ENCODE data around the gene ABLIM3. TPM values are rescaled to one million over a fixed set of nuclear protein-coding genes. Genes with fewer than 3 reads are reported as not detected.

ABLIM3 gene
- polyA plus RNA-seq, 1 of the 3 experiments (the other 2 are of a cell fraction), result 5.9 TPM

GRCh38 chr5:149285153-149285552 is 143.9 kb downstream of the ABLIM3 start:
- 67% methylated on average over 1 of the region's 1 CpG for WGBS (ENCODE audit: low lambda C conversion rate)
- no peaks in the 10 kb centered on the region; a peak in 1 of 4 replicates for H3K4me1 ChIP-seq (ENCODE audit: control insufficient read depth in 1 of 2, insufficient read depth in 2 of 2, low read depth in 1 of 2, low read length in 1 of 2)

GRCh38 chr5:149288436-149288835 is 147.1 kb downstream of the ABLIM3 start:
- Histone ChIP-seq H2AFZ (ENCODE audit: low read depth) (no peak overlapping the region), H3K4me3 (ENCODE audit: low read depth in 2 of 2, low read length in 1 of 2) (no peak overlapping the region), H3K4me1 (ENCODE audit: control insufficient read depth in 1 of 2, insufficient read depth in 2 of 2, low read depth in 1 of 2, low read length in 1 of 2) (no peaks in the 10 kb centered on the region; a peak in 1 of 4 replicates), H3K79me2 (ENCODE audit: insufficient read depth) (no peaks in the 10 kb centered on the region), H3K9me2 (no peaks in the 10 kb centered on the region), H3F3A (replicated peaks; ENCODE audit: insufficient read depth) (peaks cover 2% of the 10 kb centered on the region), H3K27ac (ENCODE audit: low read depth in 2 of 2, low read length in 1 of 2) (no peak overlapping the region), H3K9ac (no peak overlapping the region), H3K9me3 (no peaks in the 10 kb centered on the region), H3K36me3 (replicated peaks in 1 of 2; ENCODE audit: control insufficient read depth in 1 of 2, insufficient read depth in 2 of 2, low read length in 1 of 2) (no peaks in the 10 kb centered on the region), H3K27me3 (ENCODE audit: insufficient read depth) (no peaks in the 10 kb centered on the region), H4K20me1 (ENCODE audit: insufficient read depth) (no peaks in the 10 kb centered on the region), H3K4me2 (no peak overlapping the region)
- 0 out of 2 replicates have a peak, but pooled peaks have one; percentile 10 for TF ChIP-seq GABPA (IDR thresholded peaks at IDR 0.05; ENCODE audit: low read depth)
- TF ChIP-seq, protein P1, sequence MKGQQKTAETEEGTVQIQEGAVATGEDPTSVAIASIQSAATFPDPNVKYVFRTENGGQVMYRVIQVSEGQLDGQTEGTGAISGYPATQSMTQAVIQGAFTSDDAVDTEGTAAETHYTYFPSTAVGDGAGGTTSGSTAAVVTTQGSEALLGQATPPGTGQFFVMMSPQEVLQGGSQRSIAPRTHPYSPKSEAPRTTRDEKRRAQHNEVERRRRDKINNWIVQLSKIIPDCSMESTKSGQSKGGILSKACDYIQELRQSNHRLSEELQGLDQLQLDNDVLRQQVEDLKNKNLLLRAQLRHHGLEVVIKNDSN (IDR thresholded peaks at IDR 0.05; ENCODE audit: borderline replicate concordance, low read depth), result no peak
- WGBS (ENCODE audit: low lambda C conversion rate), result 97% methylated on average over 8 of the region's 8 CpGs
- no peak for DNase-seq
- ChIA-PET CTCF (no interaction called here), POLR2A (no interaction called here)

More at GRCh38 chr5:149285153-149285552, 143.9 kb downstream of the ABLIM3 start:
- ChIA-PET CTCF (no interaction called here), POLR2A (no interaction called here)
- no peak overlapping the region for H3K4me3 ChIP-seq (ENCODE audit: low read depth in 2 of 2, low read length in 1 of 2)
- H3K36me3 ChIP-seq (replicated peaks in 1 of 2; ENCODE audit: control insufficient read depth in 1 of 2, insufficient read depth in 2 of 2, low read length in 1 of 2), result no peaks in the 10 kb centered on the region
- no peaks in the 10 kb centered on the region for H3K9me3 ChIP-seq
- peaks cover 5% of the 10 kb centered on the region for H3F3A ChIP-seq (replicated peaks; ENCODE audit: insufficient read depth)
- no peak for DNase-seq
- H2AFZ ChIP-seq (ENCODE audit: low read depth), result no peak overlapping the region
- no peak for TF ChIP-seq MXI1 (IDR thresholded peaks at IDR 0.05; ENCODE audit: low read depth, low read length)
- no peak for TF ChIP-seq IRF3 (IDR thresholded peaks at IDR 0.05; ENCODE audit: low read depth, low read length)
- no peak overlapping the region for H3K9ac ChIP-seq
- H3K27me3 ChIP-seq (ENCODE audit: insufficient read depth), result no peaks in the 10 kb centered on the region
- H3K4me2 ChIP-seq, result no peak overlapping the region
- H4K20me1 ChIP-seq (ENCODE audit: insufficient read depth), result no peaks in the 10 kb centered on the region
- H3K79me2 ChIP-seq (ENCODE audit: insufficient read depth), result no peaks in the 10 kb centered on the region
- H3K27ac ChIP-seq (ENCODE audit: low read depth in 2 of 2, low read length in 1 of 2), result no peak overlapping the region
- H3K9me2 ChIP-seq, result no peaks in the 10 kb centered on the region

DNA sequence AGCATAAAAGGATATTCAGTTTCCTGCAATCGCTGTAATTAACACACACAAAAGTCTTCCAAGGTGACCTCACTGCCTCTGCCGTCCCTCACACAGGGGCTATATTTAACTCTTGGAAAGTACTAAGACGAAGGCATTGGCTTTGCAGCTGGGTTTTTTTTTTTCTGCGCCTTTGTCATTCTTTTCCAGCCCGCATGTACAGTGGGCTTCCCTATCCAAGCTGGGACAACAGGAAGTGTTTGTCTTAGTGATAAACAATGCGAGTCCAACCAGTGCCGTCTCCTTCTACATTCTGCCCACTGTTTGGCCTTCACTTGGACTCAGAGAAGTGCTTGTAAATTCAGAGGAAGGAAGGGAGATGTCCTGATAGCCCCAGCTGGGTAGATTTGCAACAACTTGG is 148.0 kb downstream of the ABLIM3 start:
- Histone ChIP-seq H3K9ac (no peak overlapping the region), H3K9me2 (no peaks in the 10 kb centered on the region), H3K4me1 (ENCODE audit: control insufficient read depth in 1 of 2, insufficient read depth in 2 of 2, low read depth in 1 of 2, low read length in 1 of 2) (no peaks in the 10 kb centered on the region; a peak in 1 of 4 replicates), H2AFZ (ENCODE audit: low read depth) (no peak overlapping the region), H3K4me3 (ENCODE audit: low read depth in 2 of 2, low read length in 1 of 2) (no peak overlapping the region), H3K79me2 (ENCODE audit: insufficient read depth) (no peaks in the 10 kb centered on the region), H3K27me3 (ENCODE audit: insufficient read depth) (no peaks in the 10 kb centered on the region), H3K9me3 (no peaks in the 10 kb centered on the region), H3K27ac (ENCODE audit: low read depth in 2 of 2, low read length in 1 of 2) (no peak overlapping the region), H4K20me1 (ENCODE audit: insufficient read depth) (no peaks in the 10 kb centered on the region), H3K36me3 (replicated peaks in 1 of 2; ENCODE audit: control insufficient read depth in 1 of 2, insufficient read depth in 2 of 2, low read length in 1 of 2) (no peaks in the 10 kb centered on the region), H3F3A (replicated peaks; ENCODE audit: insufficient read depth) (no peaks in the 10 kb centered on the region), H3K4me2 (no peak overlapping the region)
- TF ChIP-seq GATA2 (CRISPR knock-in tag; IDR thresholded peaks at IDR 0.05) (no peak), NRF1 (IDR thresholded peaks at IDR 0.05; ENCODE audit: low read depth, low read length) (no peak), SMC3 (IDR thresholded peaks at IDR 0.05; ENCODE audit: low read depth, low read length) (no peak), TAF1 (IDR thresholded peaks at IDR 0.05; ENCODE audit: borderline replicate concordance, low read depth, low read length) (no peak), IRF3 (IDR thresholded peaks at IDR 0.05; ENCODE audit: low read depth, low read length) (no peak), EP300 (IDR thresholded peaks at IDR 0.05; ENCODE audit: borderline replicate concordance in 1 of 2, low read depth in 1 of 2, low read length in 1 of 2) (no peak)
- TF ChIP-seq, protein P2, sequence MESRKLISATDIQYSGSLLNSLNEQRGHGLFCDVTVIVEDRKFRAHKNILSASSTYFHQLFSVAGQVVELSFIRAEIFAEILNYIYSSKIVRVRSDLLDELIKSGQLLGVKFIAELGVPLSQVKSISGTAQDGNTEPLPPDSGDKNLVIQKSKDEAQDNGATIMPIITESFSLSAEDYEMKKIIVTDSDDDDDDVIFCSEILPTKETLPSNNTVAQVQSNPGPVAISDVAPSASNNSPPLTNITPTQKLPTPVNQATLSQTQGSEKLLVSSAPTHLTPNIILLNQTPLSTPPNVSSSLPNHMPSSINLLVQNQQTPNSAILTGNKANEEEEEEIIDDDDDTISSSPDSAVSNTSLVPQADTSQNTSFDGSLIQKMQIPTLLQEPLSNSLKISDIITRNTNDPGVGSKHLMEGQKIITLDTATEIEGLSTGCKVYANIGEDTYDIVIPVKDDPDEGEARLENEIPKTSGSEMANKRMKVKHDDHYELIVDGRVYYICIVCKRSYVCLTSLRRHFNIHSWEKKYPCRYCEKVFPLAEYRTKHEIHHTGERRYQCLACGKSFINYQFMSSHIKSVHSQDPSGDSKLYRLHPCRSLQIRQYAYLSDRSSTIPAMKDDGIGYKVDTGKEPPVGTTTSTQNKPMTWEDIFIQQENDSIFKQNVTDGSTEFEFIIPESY (IDR thresholded peaks at IDR 0.05; ENCODE audit: borderline replicate concordance, low read depth), result no peak
- TF ChIP-seq, protein P3, sequence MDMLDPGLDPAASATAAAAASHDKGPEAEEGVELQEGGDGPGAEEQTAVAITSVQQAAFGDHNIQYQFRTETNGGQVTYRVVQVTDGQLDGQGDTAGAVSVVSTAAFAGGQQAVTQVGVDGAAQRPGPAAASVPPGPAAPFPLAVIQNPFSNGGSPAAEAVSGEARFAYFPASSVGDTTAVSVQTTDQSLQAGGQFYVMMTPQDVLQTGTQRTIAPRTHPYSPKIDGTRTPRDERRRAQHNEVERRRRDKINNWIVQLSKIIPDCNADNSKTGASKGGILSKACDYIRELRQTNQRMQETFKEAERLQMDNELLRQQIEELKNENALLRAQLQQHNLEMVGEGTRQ (IDR thresholded peaks at IDR 0.05; ENCODE audit: borderline replicate concordance, low read depth, low read length), result no peak
- POLR2A ChIA-PET, result no interaction called here
- no peak for DNase-seq
- 73% methylated on average over 7 of the region's 7 CpGs for WGBS (ENCODE audit: low lambda C conversion rate)
- CTCF ChIA-PET, result interaction anchor here (0.8 to 1.2 kb wide), 2 partner anchors 11 to 145 kb away, joined by 3 read pairs; no protein-coding TSS in a partner anchor
